ENCODE results near the gene SLC13A3. TPM values are rescaled to one million over a fixed set of nuclear protein-coding genes. Genes with fewer than 3 reads are reported as not detected.

The SLC13A3 gene
- total RNA-seq, 1 experiment from 2014 or later: 9.1 TPM

DNA sequence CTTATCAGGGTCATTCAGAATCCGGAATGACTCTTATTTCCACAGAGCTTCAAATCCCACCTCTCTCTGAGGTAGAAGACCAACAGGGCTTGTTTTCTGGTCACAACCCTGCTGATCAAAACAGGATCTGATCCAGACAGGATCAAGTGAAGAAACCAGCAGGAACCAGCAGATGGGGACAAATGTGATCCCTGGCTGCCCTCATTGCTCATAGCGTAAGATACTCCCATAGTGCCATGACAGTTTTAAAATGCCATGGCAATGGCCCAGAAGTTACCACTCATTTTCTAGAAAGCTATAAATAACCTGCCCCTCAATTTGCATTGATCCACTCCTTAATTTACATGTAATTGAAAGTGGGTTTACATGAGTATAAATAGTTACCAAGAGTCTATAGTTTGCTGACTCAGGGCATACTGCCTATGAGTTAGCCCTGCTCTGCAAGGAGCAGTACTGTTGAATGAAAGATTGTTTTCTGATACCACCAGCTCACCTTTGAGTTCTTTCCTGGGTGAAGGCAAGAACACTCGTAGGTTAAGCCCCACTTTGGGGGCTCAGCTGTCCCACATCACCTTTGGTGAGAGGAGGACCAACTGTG lies 131.7 kb downstream of the SLC13A3 start:
- BruUV-seq (replicated peaks): no TSS peak
- TF ChIP-seq, protein P1, sequence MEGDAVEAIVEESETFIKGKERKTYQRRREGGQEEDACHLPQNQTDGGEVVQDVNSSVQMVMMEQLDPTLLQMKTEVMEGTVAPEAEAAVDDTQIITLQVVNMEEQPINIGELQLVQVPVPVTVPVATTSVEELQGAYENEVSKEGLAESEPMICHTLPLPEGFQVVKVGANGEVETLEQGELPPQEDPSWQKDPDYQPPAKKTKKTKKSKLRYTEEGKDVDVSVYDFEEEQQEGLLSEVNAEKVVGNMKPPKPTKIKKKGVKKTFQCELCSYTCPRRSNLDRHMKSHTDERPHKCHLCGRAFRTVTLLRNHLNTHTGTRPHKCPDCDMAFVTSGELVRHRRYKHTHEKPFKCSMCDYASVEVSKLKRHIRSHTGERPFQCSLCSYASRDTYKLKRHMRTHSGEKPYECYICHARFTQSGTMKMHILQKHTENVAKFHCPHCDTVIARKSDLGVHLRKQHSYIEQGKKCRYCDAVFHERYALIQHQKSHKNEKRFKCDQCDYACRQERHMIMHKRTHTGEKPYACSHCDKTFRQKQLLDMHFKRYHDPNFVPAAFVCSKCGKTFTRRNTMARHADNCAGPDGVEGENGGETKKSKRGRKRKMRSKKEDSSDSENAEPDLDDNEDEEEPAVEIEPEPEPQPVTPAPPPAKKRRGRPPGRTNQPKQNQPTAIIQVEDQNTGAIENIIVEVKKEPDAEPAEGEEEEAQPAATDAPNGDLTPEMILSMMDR (conservative IDR thresholded peaks at IDR 0.05): no peak
- TF ChIP-seq EZH2 (IDR thresholded peaks at IDR 0.05; ENCODE audit: low read depth): no peak
- ChIA-PET POLR2A (ENCODE audit: unreplicated experiment) (no interaction called here), CTCF (no interaction called here)
- peaks cover 34% of the 10 kb centered on the region; the same call in 1 of the 2 replicates for H3K27me3 ChIP-seq (ENCODE audit: insufficient read depth, low read depth)
- no peaks in the 10 kb centered on the region for H4K20me1 ChIP-seq (ENCODE audit: insufficient read depth)
- H3K9me3 ChIP-seq (ENCODE audit: insufficient read depth, low read depth): peaks cover 3% of the 10 kb centered on the region; the same call in 1 of the 2 replicates
- H3K79me2 ChIP-seq (ENCODE audit: low read depth): no peaks in the 10 kb centered on the region
- H3K27ac ChIP-seq: no peak overlapping the region
- H3K9me2 ChIP-seq (ENCODE audit: insufficient read depth): no peaks in the 10 kb centered on the region; the same call in 1 of the 2 replicates
- no peak for DNase-seq
- no peak overlapping the region for H3K4me3 ChIP-seq
- intact Hi-C loops (cut with micrococcal nuclease; ENCODE audit: unreplicated experiment): no loop called here
- no peaks in the 10 kb centered on the region for H3K4me1 ChIP-seq (replicated peaks; ENCODE audit: insufficient read depth)
- H2AFZ ChIP-seq: no peak overlapping the region
- no peaks in the 10 kb centered on the region for H3F3A ChIP-seq (ENCODE audit: insufficient read depth, low read depth)
- H3K4me2 ChIP-seq: no peak overlapping the region
- no peaks in the 10 kb centered on the region for H3K36me3 ChIP-seq (ENCODE audit: low read depth)

DNA sequence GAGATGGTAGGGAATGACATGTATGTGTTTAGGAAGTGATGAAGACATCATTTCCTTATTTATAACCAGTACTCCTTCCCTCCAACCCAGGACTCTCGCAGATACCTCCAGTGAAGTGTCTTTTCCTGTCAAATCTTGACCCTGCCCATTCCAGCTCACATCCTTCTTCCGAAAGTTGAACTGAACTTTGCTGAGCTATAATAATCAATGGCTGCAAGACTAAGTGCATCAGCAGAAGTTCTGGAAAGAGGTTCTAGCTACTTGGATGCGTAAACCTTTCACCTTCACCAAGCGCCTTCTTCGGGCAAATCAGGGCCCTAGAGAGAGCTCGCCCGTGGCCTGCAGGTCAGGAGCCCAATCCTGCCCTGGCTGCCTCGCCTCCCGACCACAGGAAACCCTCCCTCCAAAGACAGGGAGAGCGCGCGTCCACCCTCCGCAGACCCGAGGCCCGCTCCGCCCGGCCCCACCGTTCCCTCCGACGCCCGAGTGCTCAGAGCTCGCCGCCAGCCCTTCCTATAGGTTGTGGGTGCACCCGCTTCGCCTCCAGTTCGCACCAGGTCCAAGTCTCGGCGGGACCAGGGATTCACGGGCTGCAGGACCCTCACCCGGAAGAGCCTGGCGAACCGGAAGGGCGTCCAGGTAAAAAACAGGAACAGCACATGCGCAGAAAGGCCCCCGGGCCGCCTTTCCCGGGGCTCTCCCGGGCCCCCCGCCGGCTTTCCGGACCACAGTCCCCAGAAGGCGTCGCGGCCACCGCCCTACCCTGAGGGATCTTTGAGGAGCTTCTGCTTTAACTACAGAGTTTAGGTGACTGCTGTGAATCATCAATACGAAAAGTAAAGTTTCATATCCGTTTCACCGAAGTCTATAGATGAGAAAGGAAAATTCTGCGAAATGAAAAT lies 138.1 kb downstream of the SLC13A3 start, which contains the start of gene ZNF334:
ZNF334 (minus strand) TSS at position 617 of the 902 bp plus-strand sequence. CDS start 1,457 bp downstream, outside the sequence.
- Histone ChIP-seq H3K9me2 (ENCODE audit: insufficient read depth) (no peaks in the 10 kb centered on the region; the same call in 1 of the 2 replicates), H3F3A (ENCODE audit: insufficient read depth, low read depth) (no peaks in the 10 kb centered on the region), H3K27me3 (ENCODE audit: insufficient read depth, low read depth) (peaks cover 76% of the 10 kb centered on the region), H3K4me2 (no peak within 1 kb of the TSS), H3K36me3 (ENCODE audit: low read depth) (no peaks in the 10 kb centered on the region), H3K79me2 (ENCODE audit: low read depth) (no peaks in the 10 kb centered on the region), H3K4me3 (no peak within 1 kb of the TSS), H3K27ac (no peak within 1 kb of the TSS), H3K9me3 (ENCODE audit: insufficient read depth, low read depth) (peaks cover 3% of the 10 kb centered on the region; the same call in 1 of the 2 replicates), H2AFZ (no peak within 1 kb of the TSS), H3K4me1 (replicated peaks; ENCODE audit: insufficient read depth) (no peaks in the 10 kb centered on the region), H4K20me1 (ENCODE audit: insufficient read depth) (0 out of 2 replicates have a peak, but pooled peaks cover 2% of the 10 kb centered on the region)
- TF ChIP-seq EZH2 (IDR thresholded peaks at IDR 0.05; ENCODE audit: low read depth): no peak
- TF ChIP-seq, protein P1 (conservative IDR thresholded peaks at IDR 0.05): no peak
- BruUV-seq (replicated peaks): TSS peak; percentile 64
- intact Hi-C loops (cut with micrococcal nuclease; ENCODE audit: unreplicated experiment): no loop called here
- CTCF ChIA-PET: no interaction called here
- POLR2A ChIA-PET (ENCODE audit: unreplicated experiment): no interaction called here
- DNase-seq: peak in 1 of 2 experiments; percentile 28

DNA sequence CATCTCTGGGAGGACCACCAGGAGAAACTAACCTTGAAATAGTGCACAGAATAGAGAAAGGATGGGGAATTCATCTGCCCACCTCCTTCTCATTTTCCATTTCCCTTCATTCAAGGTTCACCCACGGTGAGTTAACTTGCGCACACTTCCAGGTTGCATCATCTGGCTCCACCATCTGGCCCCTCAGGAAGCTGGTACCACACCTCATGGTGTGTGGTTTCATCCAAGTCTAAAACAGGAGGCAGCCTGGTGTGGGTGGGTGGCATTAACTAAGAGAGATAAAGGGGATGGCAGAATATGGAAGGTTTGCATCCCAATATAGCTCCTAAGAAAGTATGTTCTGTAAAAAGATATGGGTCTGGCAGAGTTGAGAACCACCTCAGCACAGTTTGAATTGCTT lies 141.7 kb downstream of the SLC13A3 start:
- no TSS peak for BruUV-seq (replicated peaks)
- Histone ChIP-seq H2AFZ (no peak overlapping the region), H3K4me3 (no peak overlapping the region), H4K20me1 (ENCODE audit: insufficient read depth) (0 out of 2 replicates have a peak, but pooled peaks cover 5% of the 10 kb centered on the region), H3K27ac (no peak overlapping the region), H3K36me3 (ENCODE audit: low read depth) (no peaks in the 10 kb centered on the region), H3K27me3 (ENCODE audit: insufficient read depth, low read depth) (peaks cover 79% of the 10 kb centered on the region), H3K4me1 (replicated peaks; ENCODE audit: insufficient read depth) (no peaks in the 10 kb centered on the region), H3K9me2 (ENCODE audit: insufficient read depth) (no peaks in the 10 kb centered on the region), H3K4me2 (no peak overlapping the region), H3F3A (ENCODE audit: insufficient read depth, low read depth) (no peaks in the 10 kb centered on the region), H3K9me3 (ENCODE audit: insufficient read depth, low read depth) (no peaks in the 10 kb centered on the region), H3K79me2 (ENCODE audit: low read depth) (no peaks in the 10 kb centered on the region)
- POLR2A ChIA-PET (ENCODE audit: unreplicated experiment): no interaction called here
- DNase-seq: no peak
- intact Hi-C loops (cut with micrococcal nuclease; ENCODE audit: unreplicated experiment): no loop called here
- TF ChIP-seq EZH2 (IDR thresholded peaks at IDR 0.05; ENCODE audit: low read depth): no peak
- TF ChIP-seq, protein P1 (conservative IDR thresholded peaks at IDR 0.05): no peak
- CTCF ChIA-PET: interaction anchor here (0.6 kb wide), 1 partner anchor 709 kb away, joined by 3 read pairs; no protein-coding TSS in a partner anchor

Other genes starting within 250 kb of the SLC13A3 start
- gene ELMO2, start 244.8 kb downstream of the SLC13A3 start, total RNA-seq (2021): 29.4 and 32.1 TPM in 2 replicates
- 3.7 and 3.8 TPM in 2 replicates for gene ZNF334, start 137.9 kb downstream of the SLC13A3 start, total RNA-seq (2021)
- gene OCSTAMP, start 100.8 kb downstream of the SLC13A3 start, total RNA-seq (2021): not detected in 2 replicates
- 9.9 and 10.4 TPM in 2 replicates for gene TP53RK, start 38.0 kb upstream of the SLC13A3 start, total RNA-seq (2021)
- gene SLC2A10, start 58.2 kb upstream of the SLC13A3 start, total RNA-seq (2021): 28.6 and 33.6 TPM in 2 replicates
- not detected in 2 replicates for gene EYA2, start 243.4 kb upstream of the SLC13A3 start, total RNA-seq (2021)

Data from PC-9 (cell line).